PC-9 (cell line): ENCODE results near the gene DNASE2. TPM values are rescaled to one million over a fixed set of nuclear protein-coding genes. Genes with fewer than 3 reads are reported as not detected.

Source experiments
- BruUV-seq: library from RNA; stranded (reverse); fragments of 400-500 nt; replicated peaks from 2 replicates; lab custom pipeline; 2021; lab: Mats Ljungman, UMichigan
- CTCF ChIA-PET: fragments of 300-600 bp; sonication (Branson Sonifier 250); formaldehyde crosslinking; loops from one replicate; lab custom pipeline; 2022; ENCODE audit warnings: antibody characterized with exemption; lab: Charles Lee
- POLR2A ChIA-PET: fragments of 300-600 bp; sonication (Branson Sonifier 250); formaldehyde crosslinking; loops from one replicate; lab custom pipeline; 2022; ENCODE audit warnings: antibody characterized with exemption; ENCODE audit not compliant: unreplicated experiment; lab: Charles Lee
- DNase-seq, 2 experiments: peaks; one replicate each; pipeline versions ENCODE4 v3.0.0 to v3.0.0-alpha.2; 2015 to 2022; ENCODE audit warnings: mixed read lengths in 1 of 2
- H2AFZ ChIP-seq: fragments of 200-600 bp; sonication (generic); 2 replicates; pipeline ENCODE4 v1.8.1; 2017; ENCODE audit warnings: antibody characterized with exemption
- H3F3A ChIP-seq: fragments of 200-600 bp; sonication (generic); 2 replicates; pipeline ENCODE4 v1.8.1; 2017; ENCODE audit warnings: antibody characterized with exemption, mild to moderate bottlenecking, low read depth; ENCODE audit not compliant: insufficient read depth
- H3K27ac ChIP-seq: fragments of 200-600 bp; sonication (generic); 2 replicates; pipeline ENCODE4 v1.6.1; 2016; ENCODE audit warnings: mixed run types
- H3K27me3 ChIP-seq: fragments of 200-600 bp; sonication (generic); 2 replicates; pipeline ENCODE4 v1.6.1; 2016; ENCODE audit warnings: low read depth, mixed run types; ENCODE audit not compliant: insufficient read depth
- H3K36me3 ChIP-seq: fragments of 200-600 bp; sonication (generic); 2 replicates; pipeline ENCODE4 v1.6.1; 2016; ENCODE audit warnings: low read depth, mixed run types
- H3K4me1 ChIP-seq: fragments of 200-600 bp; sonication (generic); replicated peaks from 2 replicates; pipeline ENCODE4 v1.6.1; 2016; ENCODE audit warnings: mixed run types; ENCODE audit not compliant: insufficient read depth
- H3K4me2 ChIP-seq: fragments of 200-600 bp; sonication (generic); 2 replicates; pipeline ENCODE4 v1.6.1; 2017; ENCODE audit warnings: mixed run types
- H3K4me3 ChIP-seq: fragments of 200-600 bp; sonication (generic); 2 replicates; pipeline ENCODE4 v1.6.1; 2016; ENCODE audit warnings: mixed run types
- H3K79me2 ChIP-seq: fragments of 200-600 bp; sonication (generic); 2 replicates; pipeline ENCODE4 v1.6.1; 2017; ENCODE audit warnings: low read depth, mixed run types
- H3K9me2 ChIP-seq: fragments of 200-600 bp; sonication (generic); 2 replicates; pipeline ENCODE4 v1.8.1; 2017; ENCODE audit warnings: mild to moderate bottlenecking; ENCODE audit not compliant: insufficient read depth
- H3K9me3 ChIP-seq: fragments of 200-600 bp; sonication (generic); 2 replicates; pipeline ENCODE4 v1.8.1; 2016; ENCODE audit warnings: low read depth; ENCODE audit not compliant: insufficient read depth
- H4K20me1 ChIP-seq: fragments of 200-600 bp; sonication (generic); 2 replicates; pipeline ENCODE4 v1.8.1; 2017; ENCODE audit not compliant: insufficient read depth
- EZH2 ChIP-seq: fragments of 200-600 bp; sonication (generic); IDR thresholded peaks from 2 replicates; pipeline ENCODE4 v1.8.0; 2017; ENCODE audit warnings: antibody characterized with exemption, low read depth
- intact Hi-C: fragments of 100-400 bp; cut with micrococcal nuclease; formaldehyde crosslinking; loops from one replicate; pipeline ENCODE4 v1.10.0; 2022; ENCODE audit not compliant: unreplicated experiment
- total RNA-seq: library from RNA; stranded (reverse); gene quantifications from 2 replicates; pipeline ENCODE4 v1.2.3, GENCODE V29; 2021
- TF ChIP-seq, protein P1 (sequence below): fragments of 200-600 bp; sonication (generic); conservative IDR thresholded peaks from 2 replicates; pipeline ENCODE4 v1.6.1; 2017; ENCODE audit warnings: mixed run types, antibody characterized with exemption, mild to moderate bottlenecking, moderate library complexity

DNASE2 gene
- total RNA-seq, 1 experiment from 2014 or later: 68.4 TPM

DNA sequence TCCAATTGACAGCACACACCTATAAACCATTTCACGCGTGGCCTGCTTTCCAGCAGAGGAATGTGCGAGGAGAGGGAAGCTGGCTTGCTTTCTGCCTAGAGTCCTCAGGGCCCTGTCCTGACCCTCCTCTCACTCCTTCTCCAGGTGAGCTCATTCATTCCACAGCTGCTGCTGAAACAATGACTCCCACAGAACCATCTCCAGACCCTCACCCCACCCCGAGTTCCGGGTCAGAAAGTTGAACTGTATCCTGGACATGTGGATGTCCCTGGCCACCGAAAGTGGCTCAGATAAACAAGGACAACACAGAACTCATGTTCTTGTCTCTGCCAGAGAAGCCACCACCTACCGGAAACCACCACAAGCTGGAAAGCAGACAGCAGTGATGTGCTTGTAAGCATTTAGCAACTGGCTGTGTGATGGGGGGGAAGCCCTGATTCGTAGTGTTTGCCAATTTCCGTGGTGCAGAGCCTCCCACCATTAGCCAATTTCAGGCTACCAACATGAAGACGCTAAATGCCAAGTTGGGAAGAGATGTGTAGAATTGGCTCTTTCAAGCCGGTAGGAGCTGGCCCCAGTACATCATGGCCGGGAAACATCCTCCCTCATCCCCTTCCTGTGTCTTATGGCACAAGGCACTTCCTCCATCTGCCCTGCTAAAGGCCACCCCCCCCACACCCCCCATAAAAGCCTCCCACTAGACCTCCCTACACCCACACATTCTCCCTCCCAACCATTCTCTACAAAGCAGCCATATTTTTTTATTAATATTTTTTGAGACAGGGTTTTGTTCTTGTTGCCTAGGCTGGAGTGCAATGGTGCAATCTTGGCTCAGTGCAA is 32.8 kb upstream of the DNASE2 start:
- H4K20me1 ChIP-seq: no peaks in the 10 kb centered on the region
- DNase-seq: no peak
- no peak overlapping the region for H2AFZ ChIP-seq
- TF ChIP-seq, protein P1, sequence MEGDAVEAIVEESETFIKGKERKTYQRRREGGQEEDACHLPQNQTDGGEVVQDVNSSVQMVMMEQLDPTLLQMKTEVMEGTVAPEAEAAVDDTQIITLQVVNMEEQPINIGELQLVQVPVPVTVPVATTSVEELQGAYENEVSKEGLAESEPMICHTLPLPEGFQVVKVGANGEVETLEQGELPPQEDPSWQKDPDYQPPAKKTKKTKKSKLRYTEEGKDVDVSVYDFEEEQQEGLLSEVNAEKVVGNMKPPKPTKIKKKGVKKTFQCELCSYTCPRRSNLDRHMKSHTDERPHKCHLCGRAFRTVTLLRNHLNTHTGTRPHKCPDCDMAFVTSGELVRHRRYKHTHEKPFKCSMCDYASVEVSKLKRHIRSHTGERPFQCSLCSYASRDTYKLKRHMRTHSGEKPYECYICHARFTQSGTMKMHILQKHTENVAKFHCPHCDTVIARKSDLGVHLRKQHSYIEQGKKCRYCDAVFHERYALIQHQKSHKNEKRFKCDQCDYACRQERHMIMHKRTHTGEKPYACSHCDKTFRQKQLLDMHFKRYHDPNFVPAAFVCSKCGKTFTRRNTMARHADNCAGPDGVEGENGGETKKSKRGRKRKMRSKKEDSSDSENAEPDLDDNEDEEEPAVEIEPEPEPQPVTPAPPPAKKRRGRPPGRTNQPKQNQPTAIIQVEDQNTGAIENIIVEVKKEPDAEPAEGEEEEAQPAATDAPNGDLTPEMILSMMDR: no peak
- no peak for TF ChIP-seq EZH2
- no peak overlapping the region for H3K4me2 ChIP-seq
- POLR2A ChIA-PET: no interaction called here
- H3K9me2 ChIP-seq: no peaks in the 10 kb centered on the region
- no peaks in the 10 kb centered on the region for H3K27me3 ChIP-seq
- intact Hi-C loops: no loop called here
- no peak overlapping the region for H3K4me3 ChIP-seq
- no peak overlapping the region for H3K27ac ChIP-seq
- H3K36me3 ChIP-seq: no peaks in the 10 kb centered on the region
- no peaks in the 10 kb centered on the region for H3K4me1 ChIP-seq
- CTCF ChIA-PET: no interaction called here
- peaks cover 7% of the 10 kb centered on the region; the same call in 1 of the 2 replicates for H3F3A ChIP-seq
- no peaks in the 10 kb centered on the region for H3K9me3 ChIP-seq
- H3K79me2 ChIP-seq: no peaks in the 10 kb centered on the region
- BruUV-seq: no TSS peak

DNA sequence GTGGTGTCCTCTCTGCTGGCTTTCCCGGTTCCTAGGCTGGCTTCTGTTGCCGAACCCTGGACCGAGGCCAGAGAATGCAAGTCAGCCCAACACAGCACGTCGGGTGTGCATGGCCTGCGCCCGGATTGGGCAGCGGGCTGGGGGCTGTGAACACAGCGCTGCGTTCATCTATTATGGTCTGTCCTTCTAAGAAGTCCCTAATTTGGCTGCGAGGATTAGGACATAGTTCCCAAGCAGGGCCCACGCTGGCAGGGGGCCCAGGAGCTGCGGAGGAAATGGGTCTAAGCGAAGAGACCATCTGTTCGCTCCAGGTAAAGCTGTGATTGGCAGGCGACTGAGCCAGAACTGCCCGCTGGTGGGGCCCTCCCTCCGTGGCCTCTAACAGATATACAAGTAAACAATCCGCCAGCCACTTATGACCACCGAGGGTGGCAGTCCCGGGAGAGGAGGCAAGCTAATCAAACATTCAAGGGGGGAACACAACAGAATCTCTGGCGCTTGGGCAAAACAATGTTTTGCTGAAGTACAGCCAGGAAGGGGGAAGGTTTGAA is 31.8 kb upstream of the DNASE2 start:
- Histone ChIP-seq H3K36me3 (no peaks in the 10 kb centered on the region), H4K20me1 (no peaks in the 10 kb centered on the region), H3F3A (peaks cover 7% of the 10 kb centered on the region; the same call in 1 of the 2 replicates), H3K9me2 (no peaks in the 10 kb centered on the region), H2AFZ (no peak overlapping the region), H3K4me2 (no peak overlapping the region), H3K4me1 (no peaks in the 10 kb centered on the region), H3K27ac (no peak overlapping the region), H3K4me3 (no peak overlapping the region), H3K27me3 (no peaks in the 10 kb centered on the region), H3K79me2 (no peaks in the 10 kb centered on the region), H3K9me3 (no peaks in the 10 kb centered on the region)
- TF ChIP-seq, protein P1: no peak
- no peak for TF ChIP-seq EZH2
- no peak for DNase-seq
- no TSS peak for BruUV-seq
- ChIA-PET CTCF (no interaction called here), POLR2A (interaction anchor here (0.6 kb wide), 1 partner anchor 23 kb away, joined by 3 read pairs; no protein-coding TSS in a partner anchor)
- intact Hi-C loops: no loop called here

DNA sequence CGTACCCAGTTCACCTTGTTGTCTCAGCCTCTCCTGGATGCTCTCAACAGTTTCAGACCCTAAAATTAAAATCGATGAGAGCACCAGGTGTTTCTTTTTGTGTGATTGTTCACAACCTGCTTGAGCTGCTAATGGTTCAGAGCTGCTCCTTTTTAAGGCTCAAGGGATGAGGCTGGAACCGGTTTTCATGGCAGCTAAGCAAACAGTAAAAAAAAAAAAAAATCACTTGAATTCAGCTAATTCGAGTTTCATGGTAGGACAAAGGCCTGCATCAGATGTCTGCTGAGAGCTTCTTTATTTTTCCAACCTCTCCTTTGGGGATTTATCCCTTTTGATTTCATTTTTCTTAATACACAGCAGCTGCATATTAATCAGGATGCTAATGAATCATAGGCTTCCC is 31.3 kb upstream of the DNASE2 start:
- no peak for DNase-seq
- Histone ChIP-seq H3K9me2 (no peaks in the 10 kb centered on the region), H3K4me3 (no peak overlapping the region), H2AFZ (no peak overlapping the region), H3K4me1 (no peaks in the 10 kb centered on the region), H3K79me2 (no peaks in the 10 kb centered on the region), H3K36me3 (no peaks in the 10 kb centered on the region), H3K27ac (no peak overlapping the region), H3K4me2 (no peak overlapping the region), H3F3A (peaks cover 7% of the 10 kb centered on the region; the same call in 1 of the 2 replicates), H4K20me1 (no peaks in the 10 kb centered on the region), H3K9me3 (no peaks in the 10 kb centered on the region), H3K27me3 (no peaks in the 10 kb centered on the region)
- no TSS peak for BruUV-seq
- intact Hi-C loops: no loop called here
- ChIA-PET POLR2A (interaction anchor here (0.7 kb wide), 1 partner anchor 250 kb away, joined by 3 read pairs; no protein-coding TSS in a partner anchor), CTCF (no interaction called here)
- TF ChIP-seq, protein P1: no peak
- no peak for TF ChIP-seq EZH2
